Middle frontal gyrus (tissue), 1 donor: ENCODE results near the gene COMMD10.

Source experiments
- DNase-seq: peaks from one replicate; pipeline ENCODE4 v3.0.0-alpha.2; 2015; ENCODE audit warnings: low spot score; ENCODE audit errors: extremely low spot score

Gene COMMD10

GRCh38 chr5:116291271-116291670, 206.4 kb downstream of the COMMD10 start:
- no peak for DNase-seq

- no peak for DNase-seq
Observed at GRCh38 chr5:116292321-116292720, 207.5 kb downstream of the COMMD10 start.

GRCh38 chr5:116296335-116297072, 211.7 kb downstream of the COMMD10 start:
- DNase-seq: no peak

GRCh38 chr5:116297296-116297814, 212.5 kb downstream of the COMMD10 start:
- DNase-seq: no peak

GRCh38 chr5:116299746-116300640, 215.2 kb downstream of the COMMD10 start:
- no peak for DNase-seq

GRCh38 chr5:116301110-116301509, 216.3 kb downstream of the COMMD10 start:
- no peak for DNase-seq

- no peak for DNase-seq
Observed at GRCh38 chr5:116303340-116303739, 218.5 kb downstream of the COMMD10 start.

- no peak for DNase-seq
Observed at GRCh38 chr5:116303810-116304209, 219.0 kb downstream of the COMMD10 start.

GRCh38 chr5:116305899-116306298, 221.1 kb downstream of the COMMD10 start:
- no peak for DNase-seq

GRCh38 chr5:116306846-116307245, 222.0 kb downstream of the COMMD10 start:
- no peak for DNase-seq

- DNase-seq: no peak
Observed at GRCh38 chr5:116308391-116308790, 223.6 kb downstream of the COMMD10 start.

- no peak for DNase-seq
Observed at GRCh38 chr5:116313366-116313765, 228.5 kb downstream of the COMMD10 start.

- no peak for DNase-seq
Observed at GRCh38 chr5:116315531-116315930, 230.7 kb downstream of the COMMD10 start.

GRCh38 chr5:116318091-116318854, 233.4 kb downstream of the COMMD10 start:
- DNase-seq: no peak

- no peak for DNase-seq
Observed at GRCh38 chr5:116320486-116320885, 235.7 kb downstream of the COMMD10 start.

GRCh38 chr5:116329503-116329902, 244.7 kb downstream of the COMMD10 start:
- DNase-seq: no peak

- DNase-seq: no peak
Observed at GRCh38 chr5:116340799-116341198, 256.0 kb downstream of the COMMD10 start.
